Spleen (tissue), 11 donors: ENCODE measurements around the gene RINL. TPM values are rescaled to one million over a fixed set of nuclear protein-coding genes. Genes with fewer than 3 reads are reported as not detected.
A peak's percentile ranks its signal among the peaks of the same experiment; 100 is the strongest.

Source experiments
- DNase-seq: peaks from one replicate; pipeline ENCODE4 v3.0.0-alpha.2; 2020
- H3K27ac ChIP-seq, 8 donors: fragments of 200-600 bp; sonication (generic) in 7 of 8; 1 replicate in 4 of 8; 2 replicates in 4 of 8; pipeline versions ENCODE4 v1.5.0 to v1.8.0; 2016 to 2021; ENCODE audit warnings: inconsistent platforms in 4 of 8, mild to moderate bottlenecking in 4 of 8, moderate library complexity in 1 of 8
- H3K27me3 ChIP-seq, 7 donors: fragments of 200-600 bp; sonication (generic) in 6 of 7; replicated peaks in 1 of 7; 1 replicate in 4 of 7; 2 replicates in 3 of 7; pipeline versions ENCODE4 v1.5.0 to v1.8.0; 2016 to 2021; ENCODE audit warnings: inconsistent platforms in 3 of 7, mild to moderate bottlenecking in 1 of 7
- H3K36me3 ChIP-seq, 6 donors: fragments of 200-600 bp; sonication (generic) in 5 of 6; 1 replicate in 4 of 6; 2 replicates in 2 of 6; pipeline versions ENCODE4 v1.5.0 to v1.8.0; 2016 to 2021; ENCODE audit warnings: inconsistent platforms in 2 of 6
- H3K4me1 ChIP-seq, 6 donors: fragments of 200-600 bp; sonication (generic) in 5 of 6; 1 replicate in 3 of 6; 2 replicates in 3 of 6; pipeline versions ENCODE4 v1.5.0 to v1.8.0; 2016 to 2021; ENCODE audit warnings: inconsistent platforms in 3 of 6
- H3K4me3 ChIP-seq, 8 donors: fragments of 200-600 bp; sonication (generic) in 7 of 8; 1 replicate in 4 of 8; 2 replicates in 4 of 8; pipeline versions ENCODE4 v1.5.0 to v1.8.0; 2016 to 2021; ENCODE audit warnings: inconsistent platforms in 4 of 8, mild to moderate bottlenecking in 4 of 8, moderate library complexity in 2 of 8
- H3K9me3 ChIP-seq, 8 donors: fragments of 200-600 bp; sonication (generic) in 7 of 8; 1 replicate in 4 of 8; 2 replicates in 4 of 8; pipeline versions ENCODE4 v1.5.0 to v1.8.0; 2016 to 2021; ENCODE audit warnings: inconsistent platforms in 4 of 8
- POLR2A ChIP-seq, 3 donors: fragments of 450-650 bp; IDR thresholded peaks; one replicate each; pipeline ENCODE4 v1.5.1; 2017; ENCODE audit warnings: antibody characterized with exemption in 3 of 3, mild to moderate bottlenecking in 1 of 3
- POLR2AphosphoS5 ChIP-seq, 3 donors: sonication (generic); formaldehyde crosslinking; IDR thresholded peaks; one replicate each; pipeline ENCODE4 v1.5.1; 2017; ENCODE audit warnings: antibody characterized with exemption in 3 of 3
- WGBS, 5 donors: extraction: QIAGEN DNeasy Blood & Tissue Kit in 3 of 5; methylation state at CpG; one replicate each; pipeline versions ENCODE4 v1.1.5 to v1.1.7; 2013 to 2018; 5-methylcytosine and 5-hydroxymethylcytosine counted together
- intact Hi-C: fragments of 100-400 bp; cut with DNase I; formaldehyde crosslinking; loops from one replicate; pipeline ENCODE4 v1.15.0; 2023; ENCODE audit warnings: low total_unique reads
- polyA plus RNA-seq, 3 donors: library from polyadenylated mRNA; stranded (reverse); fragments of 200-250 nt; gene quantifications; one replicate each; pipeline ENCODE4 v1.2.1, GENCODE V29; 2013
- total RNA-seq, 7 donors: library from RNA; depleted of rRNA in 3 of 7; stranded (reverse); fragments of >200 nt in 3 of 7; fragmentation: NEBNext Ultra II Directional in 4 of 7; extraction: Animal tissue kit (Norgen Biotek cat#: 25700) in 4 of 7; gene quantifications; one replicate each; pipeline versions ENCODE4 v1.1.0 to v1.2.1, GENCODE V29; 2016 to 2021
- TF ChIP-seq, protein P1 (sequence below), 11 experiments: fragments of 200-600 bp in 7 of 11; fragments of 450-650 bp in 4 of 11; sonication (generic) in 4 of 11; IDR thresholded peaks in 8 of 11; conservative IDR thresholded peaks in 3 of 11; 1 replicate in 7 of 11; 2 replicates in 4 of 11; pipeline versions ENCODE4 v1.4.0 to v1.8.0; 2016 to 2021; ENCODE audit warnings: antibody characterized with exemption in 11 of 11, inconsistent platforms in 4 of 11, mild to moderate bottlenecking in 1 of 11
- donor health status: healthy with polysubstance abuse.
- donor health status: DM: no; HTN: no; CAD: no; lungs with moderate emphysema.
- donor health status: DM: no; HTN: no; CAD: no.
- donor health status: Bipolar disorder and iron deficiency.
- donor health status: healthy.
- donor health status: DM: no; HTN: no; CAD: no.
- donor health status: DM: yes; HTN: yes; CAD: no.

RINL gene
- total and polyA plus RNA-seq, 10 donors: 14.5 to 42.5 (median 27.0) TPM

DNA sequence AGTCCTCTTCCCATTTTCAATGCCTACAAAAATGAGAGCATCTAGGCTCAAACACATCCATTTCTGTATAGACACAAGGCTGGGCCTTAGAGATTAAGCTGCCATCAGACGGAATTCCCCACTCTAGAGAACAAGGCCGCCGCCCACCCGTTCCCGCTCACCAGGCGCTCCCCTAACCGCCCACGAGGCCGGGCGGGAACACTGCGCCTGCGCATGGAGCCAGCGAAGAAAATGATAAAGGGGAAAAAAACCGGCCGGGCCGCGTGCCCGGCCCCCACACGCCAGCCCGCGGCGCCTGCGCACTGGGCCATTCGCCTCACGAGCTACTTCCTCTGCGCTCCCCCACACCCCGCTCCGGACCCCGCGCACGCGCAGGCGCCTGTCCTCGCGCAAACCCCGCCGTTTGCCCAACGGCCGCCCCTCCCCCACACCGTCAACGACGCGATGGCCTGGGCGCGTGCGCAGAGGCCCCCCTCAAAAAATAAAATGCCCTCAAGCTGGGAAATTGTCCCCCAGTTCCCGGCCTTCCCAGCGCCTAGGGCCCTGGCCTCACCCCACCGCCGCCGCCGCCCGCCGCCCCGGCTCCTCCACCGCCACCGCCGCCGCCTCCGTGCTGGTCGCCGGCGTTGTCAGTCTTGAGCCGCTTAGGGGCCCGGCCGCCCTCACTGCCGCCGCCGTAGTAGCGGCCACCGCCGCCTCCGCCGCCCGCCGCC lies 28.8 kb downstream of the RINL start:
- intact Hi-C loops: no loop called here
- TF ChIP-seq, protein P1, sequence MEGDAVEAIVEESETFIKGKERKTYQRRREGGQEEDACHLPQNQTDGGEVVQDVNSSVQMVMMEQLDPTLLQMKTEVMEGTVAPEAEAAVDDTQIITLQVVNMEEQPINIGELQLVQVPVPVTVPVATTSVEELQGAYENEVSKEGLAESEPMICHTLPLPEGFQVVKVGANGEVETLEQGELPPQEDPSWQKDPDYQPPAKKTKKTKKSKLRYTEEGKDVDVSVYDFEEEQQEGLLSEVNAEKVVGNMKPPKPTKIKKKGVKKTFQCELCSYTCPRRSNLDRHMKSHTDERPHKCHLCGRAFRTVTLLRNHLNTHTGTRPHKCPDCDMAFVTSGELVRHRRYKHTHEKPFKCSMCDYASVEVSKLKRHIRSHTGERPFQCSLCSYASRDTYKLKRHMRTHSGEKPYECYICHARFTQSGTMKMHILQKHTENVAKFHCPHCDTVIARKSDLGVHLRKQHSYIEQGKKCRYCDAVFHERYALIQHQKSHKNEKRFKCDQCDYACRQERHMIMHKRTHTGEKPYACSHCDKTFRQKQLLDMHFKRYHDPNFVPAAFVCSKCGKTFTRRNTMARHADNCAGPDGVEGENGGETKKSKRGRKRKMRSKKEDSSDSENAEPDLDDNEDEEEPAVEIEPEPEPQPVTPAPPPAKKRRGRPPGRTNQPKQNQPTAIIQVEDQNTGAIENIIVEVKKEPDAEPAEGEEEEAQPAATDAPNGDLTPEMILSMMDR (IDR thresholded peaks at IDR 0.05 in 8 of 11, conservative IDR thresholded peaks at IDR 0.05 in 3 of 11): no peak
- peak in 1 of 3 donors; percentile 40 for TF ChIP-seq POLR2A (IDR thresholded peaks at IDR 0.05)
- TF ChIP-seq POLR2AphosphoS5 (IDR thresholded peaks at IDR 0.05): peak in 1 of 3 donors; percentile 69
- H3K4me1 ChIP-seq: peaks cover 38 to 78% (median 71%) of the 10 kb centered on the region in 6 donors

DNA sequence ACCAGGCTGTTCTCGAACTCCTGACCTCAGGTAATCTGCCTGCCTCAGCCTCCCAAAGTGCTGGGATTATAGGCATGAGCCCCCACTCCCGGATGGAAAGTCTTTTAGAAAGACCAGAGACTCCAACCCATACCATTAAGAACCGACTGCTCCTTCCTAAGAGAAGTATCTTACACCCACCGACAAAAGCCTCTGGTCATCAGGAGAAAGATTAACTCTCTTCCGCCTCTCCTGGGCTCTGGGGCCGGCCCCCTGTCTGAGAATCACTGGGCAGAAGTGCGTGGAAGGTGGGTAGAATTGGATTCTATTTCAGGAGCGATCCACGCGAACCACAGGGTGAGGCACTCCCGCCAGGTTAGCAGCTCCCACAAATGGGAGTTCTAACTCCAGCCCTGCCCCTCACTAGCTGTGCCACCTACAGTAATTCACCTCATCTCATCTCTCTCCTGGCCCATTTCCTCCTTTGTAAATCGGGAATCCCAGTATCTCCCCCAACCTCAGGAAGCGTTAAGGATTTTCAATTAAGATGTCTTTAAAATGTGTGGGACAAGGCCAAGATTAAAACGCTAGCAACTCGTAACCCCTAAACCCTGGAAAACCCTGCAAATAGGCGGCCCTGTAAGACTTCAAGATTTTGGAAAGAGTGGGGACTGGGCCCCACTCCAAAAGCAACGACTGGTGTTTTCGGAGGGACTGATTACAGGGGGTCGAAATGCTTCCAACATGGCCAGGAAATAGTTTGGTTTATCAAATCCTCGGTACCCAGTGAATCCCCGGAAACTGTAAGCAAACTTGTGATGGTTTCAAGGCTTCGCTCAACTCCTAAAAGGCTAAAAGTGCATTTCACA lies 29.6 kb downstream of the RINL start:
- TF ChIP-seq POLR2AphosphoS5 (IDR thresholded peaks at IDR 0.05): peak in 1 of 3 donors; percentile 19
- no peak for TF ChIP-seq POLR2A (IDR thresholded peaks at IDR 0.05)
- TF ChIP-seq, protein P1 (IDR thresholded peaks at IDR 0.05 in 8 of 11, conservative IDR thresholded peaks at IDR 0.05 in 3 of 11): no peak
- 23 to 29% (median 26%) methylated on average over 21 to 22 of the region's 22 CpGs for WGBS, 5 donors
- H3K27ac ChIP-seq: peak overlapping the region; percentile 92 to 100 (median 100)
- no peaks in the 10 kb centered on the region for H3K9me3 ChIP-seq
- peak; percentile 79 for DNase-seq
- H3K27me3 ChIP-seq: no peaks in the 10 kb centered on the region
- intact Hi-C loops: no loop called here
- H3K4me1 ChIP-seq: peaks cover 38 to 81% (median 79%) of the 10 kb centered on the region in 6 donors
- peaks cover 2 to 53% (median 43%) of the 10 kb centered on the region in 6 donors for H3K36me3 ChIP-seq
- H3K4me3 ChIP-seq: peak overlapping the region; percentile 53 to 91 (median 65)

More for the DNA sequence above, 28.8 kb downstream of the RINL start:
- Histone ChIP-seq H3K27ac (peak overlapping the region; percentile 92 to 100 (median 100)), H3K36me3 (peaks cover under 1 to 45% (median 36%) of the 10 kb centered on the region in 6 donors), H3K4me3 (peak overlapping the region; percentile 53 to 91 (median 65)), H3K27me3 (no peaks in the 10 kb centered on the region), H3K9me3 (no peaks in the 10 kb centered on the region)
- peak; percentile 99 for DNase-seq
- WGBS, 5 donors: 0 to 1% (median 1%) methylated on average over 29 to 76 of the region's 76 CpGs

- no peaks in the 10 kb centered on the region for H3K27me3 ChIP-seq
- DNase-seq: peak; percentile 35
- no peak overlapping the region for H3K4me3 ChIP-seq
- no peaks in the 10 kb centered on the region for H3K9me3 ChIP-seq
- H3K27ac ChIP-seq: peak overlapping the region in 5 of 8 donors; percentile 95 to 100 (median 100)
- TF ChIP-seq, protein P1 (IDR thresholded peaks at IDR 0.05 in 8 of 11, conservative IDR thresholded peaks at IDR 0.05 in 3 of 11): no peak
- no peak for TF ChIP-seq POLR2AphosphoS5 (IDR thresholded peaks at IDR 0.05)
- TF ChIP-seq POLR2A (IDR thresholded peaks at IDR 0.05): no peak
- intact Hi-C loops: no loop called here
- WGBS, 5 donors: 62 to 85% (median 72%) methylated on average over 2 of the region's 2 CpGs
- H3K4me1 ChIP-seq: peaks cover 47 to 90% (median 85%) of the 10 kb centered on the region in 6 donors
- H3K36me3 ChIP-seq: peaks cover 2 to 77% (median 68%) of the 10 kb centered on the region in 6 donors
Observed at GRCh38 chr19:38846097-38846496, 32.0 kb downstream of the RINL start.
